ENCODE results near the gene TRABD2A.

The TRABD2A gene

DNA sequence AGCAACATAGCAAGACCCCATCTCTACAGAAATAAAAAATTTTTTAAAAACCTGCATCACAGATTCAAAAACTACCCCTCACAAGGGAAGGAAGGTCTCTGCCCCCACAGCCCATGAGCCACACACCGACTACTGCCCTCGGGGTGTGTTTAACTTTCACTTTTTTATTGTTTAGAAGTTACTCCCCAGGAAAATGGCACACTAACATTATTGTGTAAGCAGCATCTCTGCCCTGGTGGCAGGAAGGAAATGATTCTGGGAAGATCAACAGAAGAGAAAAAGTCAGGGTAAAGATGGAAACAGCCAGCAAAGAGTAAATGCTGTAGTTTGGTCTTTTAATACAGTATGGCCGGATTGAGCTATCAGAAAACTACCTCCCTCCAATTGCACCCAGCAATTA lies 21.9 kb downstream of the TRABD2A start:
- no peak for TF ChIP-seq ZNF274 (IDR thresholded peaks at IDR 0.05; ENCODE audit: low read depth, low read length)
- no peak overlapping the region for H3K4me3 ChIP-seq (ENCODE audit: low read length)

DNA sequence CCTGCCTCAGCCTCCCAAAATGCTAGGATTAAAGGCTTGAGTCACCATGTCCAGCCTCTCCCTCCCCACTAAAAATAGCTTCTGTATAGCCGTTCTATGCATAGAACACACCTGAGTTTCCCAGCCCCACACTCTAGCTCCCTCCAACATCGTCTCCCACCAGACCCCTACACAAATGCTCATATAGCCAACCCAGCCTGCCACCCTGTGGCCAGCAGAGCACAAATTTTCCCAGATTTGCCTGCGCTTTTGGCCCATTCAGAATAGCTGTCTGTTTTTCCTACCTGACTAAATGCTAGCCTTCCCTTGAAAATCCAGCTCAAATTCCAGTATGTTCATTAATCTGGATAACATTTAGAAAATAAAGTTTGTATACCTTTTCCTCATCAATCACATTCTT lies 22.8 kb downstream of the TRABD2A start:
- no peak for TF ChIP-seq ZNF274 (IDR thresholded peaks at IDR 0.05; ENCODE audit: low read depth, low read length)
- H3K4me3 ChIP-seq (ENCODE audit: low read length) = no peak overlapping the region

DNA sequence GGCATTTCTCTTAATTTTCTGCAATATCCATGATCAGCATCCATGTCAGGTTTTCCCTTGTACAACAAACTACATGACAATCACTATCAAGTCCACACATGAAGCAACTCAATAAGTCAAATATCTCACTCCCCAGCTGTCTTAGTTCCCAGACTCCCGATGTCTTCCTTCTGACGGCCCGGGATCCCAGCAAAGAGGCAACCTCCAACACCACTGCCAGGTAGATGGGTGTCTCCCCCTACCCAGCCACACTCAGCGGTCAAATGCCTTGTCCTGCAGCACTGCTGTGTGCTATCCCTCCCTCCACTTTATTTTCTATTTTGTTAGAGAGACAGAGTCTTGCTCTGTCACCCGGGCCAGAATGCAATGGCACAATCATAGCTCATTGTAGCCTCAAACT lies 23.3 kb downstream of the TRABD2A start:
- no peak for TF ChIP-seq ZNF274 (IDR thresholded peaks at IDR 0.05; ENCODE audit: low read depth, low read length)
- no peak overlapping the region for H3K4me3 ChIP-seq (ENCODE audit: low read length)

DNA sequence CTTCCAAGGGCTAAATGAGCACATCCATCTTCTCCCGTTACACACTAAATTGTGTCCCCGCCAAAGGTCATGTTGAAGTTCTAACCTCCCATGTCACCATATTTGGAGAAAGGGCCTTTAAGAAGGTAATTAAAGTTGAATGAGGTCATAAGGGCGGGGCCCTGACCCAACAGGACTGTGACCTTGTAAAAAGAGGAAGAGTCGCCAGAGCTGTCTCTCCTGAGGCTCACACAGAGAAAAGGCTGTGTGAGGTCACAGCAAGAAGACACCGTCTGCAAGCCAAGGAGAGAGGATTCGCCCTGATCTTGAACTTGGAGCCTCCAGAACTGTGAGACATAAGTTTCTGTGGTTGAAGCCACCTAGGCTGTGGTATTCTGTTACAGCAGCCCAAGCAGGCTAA lies 24.1 kb downstream of the TRABD2A start:
- no peak overlapping the region for H3K4me3 ChIP-seq (ENCODE audit: low read length)
- no peak for TF ChIP-seq ZNF274 (IDR thresholded peaks at IDR 0.05; ENCODE audit: low read depth, low read length)

DNA sequence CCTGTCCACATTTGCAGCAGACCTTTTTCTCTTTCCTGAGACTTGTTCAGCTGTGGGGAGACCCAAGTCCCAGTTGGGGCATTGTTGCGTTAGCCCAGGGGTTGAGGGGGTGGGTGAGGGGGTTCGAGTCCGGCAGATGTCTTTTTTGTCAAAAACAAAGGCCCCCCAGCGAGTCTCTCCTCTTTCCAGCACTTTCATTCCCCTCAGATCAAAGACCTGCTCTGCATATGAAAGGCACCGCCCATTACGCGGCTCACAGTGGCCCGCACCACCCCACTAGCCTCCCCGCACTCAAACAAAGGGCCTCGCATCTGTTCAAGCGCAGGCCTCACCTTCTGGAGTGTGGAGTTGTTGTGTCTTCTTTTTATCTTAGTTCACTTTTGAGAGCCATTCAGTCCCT lies 25.2 kb downstream of the TRABD2A start:
- TF ChIP-seq ZNF274 (IDR thresholded peaks at IDR 0.05; ENCODE audit: low read depth, low read length) = no peak
- no peak overlapping the region for H3K4me3 ChIP-seq (ENCODE audit: low read length)

DNA sequence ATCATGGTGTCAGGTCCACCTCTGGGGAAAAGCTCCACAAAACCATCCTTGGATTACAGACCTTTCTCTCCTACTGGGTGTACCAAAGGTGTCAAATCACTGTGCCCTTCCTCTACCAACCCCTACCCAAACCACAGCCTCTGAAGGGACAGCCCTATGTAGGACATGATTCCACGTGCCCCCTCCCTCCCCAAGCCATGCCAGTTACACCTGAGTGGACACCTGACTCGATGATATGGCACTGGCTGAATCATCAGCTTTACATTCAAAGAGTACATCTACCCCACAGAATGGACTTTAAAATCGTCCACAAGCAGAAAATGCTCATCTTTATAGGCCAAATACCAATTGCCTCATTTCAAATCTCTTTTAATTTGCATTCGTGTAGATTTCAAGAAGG lies 26.0 kb downstream of the TRABD2A start:
- TF ChIP-seq ZNF274 (IDR thresholded peaks at IDR 0.05; ENCODE audit: low read depth, low read length) = no peak
- no peak overlapping the region for H3K4me3 ChIP-seq (ENCODE audit: low read length)

DNA sequence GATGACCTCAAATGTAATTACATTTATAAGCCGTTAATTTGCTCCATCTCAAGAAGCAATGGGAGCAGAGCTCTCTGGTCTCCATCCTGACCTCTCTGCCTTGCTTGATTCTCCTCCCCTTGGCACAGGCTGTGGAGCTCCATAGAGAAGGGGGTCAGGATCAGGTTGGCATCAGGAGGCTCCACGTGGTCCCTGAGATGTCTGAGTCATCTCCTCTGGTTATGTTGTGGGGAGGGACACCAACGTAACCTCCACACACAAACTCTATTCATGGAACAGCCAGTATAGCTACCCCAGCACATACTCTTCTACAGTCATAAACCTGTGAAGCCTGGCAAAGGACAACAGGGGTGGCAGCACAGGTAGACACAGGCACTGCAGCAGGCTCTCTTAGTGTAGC lies 29.0 kb downstream of the TRABD2A start:
- no peak overlapping the region for H3K4me3 ChIP-seq (ENCODE audit: low read length)
- no peak for TF ChIP-seq ZNF274 (IDR thresholded peaks at IDR 0.05; ENCODE audit: low read depth, low read length)

DNA sequence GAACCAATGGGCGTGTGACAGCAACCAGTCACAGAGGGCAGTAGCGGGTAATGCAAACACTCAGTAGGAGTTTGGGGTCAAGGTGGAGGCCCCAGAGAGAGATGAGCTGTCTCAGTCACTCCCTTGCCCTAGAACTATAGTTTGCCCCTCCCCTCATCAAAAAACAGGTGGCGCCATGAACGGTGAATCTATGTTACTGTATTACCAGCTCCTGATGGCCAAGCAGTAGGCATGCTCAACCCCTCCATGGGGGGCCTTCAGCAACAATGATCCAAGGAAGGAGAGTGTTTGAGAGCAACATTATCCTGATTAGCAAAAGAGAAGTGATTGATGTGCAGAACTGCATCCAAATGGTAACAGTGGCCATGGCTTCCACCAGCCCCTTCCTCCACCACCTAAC lies 30.4 kb downstream of the TRABD2A start:
- TF ChIP-seq ZNF274 (IDR thresholded peaks at IDR 0.05; ENCODE audit: low read depth, low read length) = no peak
- H3K4me3 ChIP-seq (ENCODE audit: low read length) = no peak overlapping the region

DNA sequence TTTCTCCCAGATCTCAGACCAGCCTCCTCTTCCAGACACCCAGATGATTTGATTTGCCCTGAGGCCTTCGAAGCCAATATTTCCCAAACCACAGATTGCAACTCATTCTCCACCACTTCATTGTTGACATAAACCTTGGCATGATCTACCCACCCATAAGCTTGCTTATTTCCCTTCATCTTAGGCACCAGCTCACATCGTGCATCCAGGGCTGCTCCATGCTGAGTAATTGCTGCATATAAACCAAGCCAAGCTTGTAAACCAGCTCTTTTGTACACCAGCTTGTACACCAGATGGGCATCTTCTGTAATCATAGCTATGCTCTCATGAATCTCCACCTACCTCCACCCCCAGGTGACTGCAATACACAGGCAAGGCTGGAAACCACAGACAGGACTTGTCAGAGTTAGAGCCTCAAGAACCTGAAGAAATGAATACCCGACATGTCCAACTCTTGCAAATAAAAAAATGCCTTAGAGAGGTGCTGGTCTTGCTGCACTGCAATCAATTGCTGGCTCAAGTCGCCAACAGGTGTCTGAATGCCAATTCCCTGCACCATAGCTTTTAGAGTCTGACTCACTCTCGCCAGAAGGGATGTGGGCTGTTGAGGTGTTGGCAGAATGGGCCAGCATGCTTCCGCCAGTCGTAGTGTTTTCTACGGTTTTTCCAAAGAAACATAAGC lies 31.5 kb downstream of the TRABD2A start:
- H3K4me3 ChIP-seq (ENCODE audit: low read length) = no peak overlapping the region
- no peak for TF ChIP-seq ZNF274 (IDR thresholded peaks at IDR 0.05; ENCODE audit: low read depth, low read length)

DNA sequence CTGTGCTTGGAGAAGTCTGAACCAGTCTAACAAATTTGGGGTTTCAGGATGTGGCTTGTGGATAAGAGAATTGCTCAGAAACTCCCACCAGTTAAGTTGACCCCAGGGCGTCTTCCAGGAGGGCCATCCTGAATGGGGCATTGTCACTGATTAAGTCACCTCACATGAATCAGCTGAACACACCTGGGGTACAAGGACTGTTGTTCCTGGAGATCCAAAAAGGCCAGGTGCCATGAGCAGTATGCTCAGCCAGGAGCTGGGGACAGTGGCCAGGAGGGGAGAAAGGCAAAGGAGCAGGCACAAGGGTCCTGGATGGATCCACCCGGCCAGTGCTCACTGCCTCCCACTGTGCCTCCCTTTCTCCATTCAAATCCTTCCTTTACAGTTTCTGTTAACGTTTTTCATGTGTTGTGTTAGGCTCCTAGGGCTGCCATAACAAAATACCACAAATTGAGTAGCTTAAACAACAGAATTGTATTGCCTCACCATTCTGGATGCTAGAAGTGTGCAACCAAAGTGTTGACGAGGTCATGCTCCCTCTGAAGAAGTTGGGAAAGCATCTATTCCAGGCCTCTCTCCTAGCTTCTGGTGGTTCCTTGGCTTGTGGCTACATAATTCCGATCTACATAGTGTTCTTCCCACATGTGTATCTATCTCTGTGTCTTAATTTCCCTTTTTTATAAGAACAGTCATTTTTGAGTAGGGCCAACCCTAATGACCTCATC lies 33.4 kb downstream of the TRABD2A start:
- no peak overlapping the region for H3K4me3 ChIP-seq (ENCODE audit: low read length)
- no peak for TF ChIP-seq ZNF274 (IDR thresholded peaks at IDR 0.05; ENCODE audit: low read depth, low read length)

DNA sequence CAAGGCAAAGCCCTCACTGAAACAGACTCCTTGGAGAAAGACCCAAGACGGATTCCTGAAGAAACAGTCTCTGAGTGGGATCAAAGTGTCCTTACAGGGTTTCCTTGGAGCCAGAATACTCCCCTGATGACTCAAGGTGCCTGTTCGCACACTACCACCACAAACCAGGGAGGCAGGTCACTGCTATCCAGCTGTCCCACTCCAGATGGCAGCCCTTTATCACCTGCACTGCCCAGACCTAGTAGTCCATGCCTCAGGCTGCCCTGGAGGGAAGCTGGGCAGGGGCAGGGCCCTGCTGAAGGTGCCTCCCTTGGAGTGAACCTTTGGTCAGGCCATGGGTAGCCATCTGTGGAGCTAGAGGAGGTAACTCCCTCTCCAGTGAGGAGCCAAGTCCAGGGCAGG lies 34.1 kb downstream of the TRABD2A start:
- TF ChIP-seq ZNF274 (IDR thresholded peaks at IDR 0.05; ENCODE audit: low read depth, low read length) = no peak
- H3K4me3 ChIP-seq (ENCODE audit: low read length) = no peak overlapping the region

DNA sequence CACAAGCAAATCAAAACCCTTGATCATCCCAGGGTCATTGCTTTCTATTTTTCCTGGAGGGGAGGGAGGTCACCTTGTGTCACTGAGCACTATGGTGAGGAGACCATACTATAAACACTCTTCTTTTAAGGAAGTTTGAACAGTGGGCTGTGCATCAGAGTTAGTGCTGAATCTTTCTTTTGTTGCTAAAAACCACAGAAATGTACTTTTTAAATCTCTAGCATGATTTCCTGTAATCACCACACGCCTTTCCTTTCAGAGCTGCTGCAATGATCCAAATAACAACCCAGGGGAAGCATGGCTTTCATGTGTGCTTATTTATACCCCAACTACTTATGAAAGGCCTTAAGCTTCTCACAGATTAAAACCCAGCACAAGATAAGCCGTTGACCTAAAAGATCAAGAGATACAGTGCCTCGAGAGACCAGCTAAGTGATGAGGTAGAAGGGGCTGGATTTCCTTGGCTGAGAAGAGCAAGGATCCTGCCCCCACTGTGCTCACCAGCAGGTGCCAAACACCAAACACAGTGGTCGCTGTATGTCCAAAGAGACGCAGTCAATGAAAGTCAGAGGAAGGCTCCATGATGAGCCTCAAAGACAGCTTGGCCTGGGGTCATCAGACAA lies 34.7 kb downstream of the TRABD2A start:
- H3K4me3 ChIP-seq (ENCODE audit: low read length) = no peak overlapping the region
- no peak for TF ChIP-seq ZNF274 (IDR thresholded peaks at IDR 0.05; ENCODE audit: low read depth, low read length)

DNA sequence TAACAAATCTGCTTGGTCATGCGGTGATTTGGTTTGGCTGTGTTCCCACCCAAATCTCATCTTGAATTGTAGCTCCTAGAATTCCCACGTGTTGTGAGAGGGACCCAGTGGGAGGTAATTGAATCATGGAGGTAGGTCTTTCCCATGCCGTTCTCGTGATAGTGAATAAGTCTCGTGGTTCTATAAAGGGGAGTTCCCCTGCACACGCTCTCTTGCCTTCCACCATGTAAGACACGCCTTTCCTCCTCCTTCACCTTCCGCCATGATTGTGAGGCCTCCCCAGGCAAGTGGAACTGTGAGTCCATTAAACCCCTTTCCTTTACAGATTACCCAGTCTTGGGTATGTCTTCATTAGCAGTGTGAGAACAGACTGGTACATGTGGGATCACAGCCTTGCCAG lies 36.7 kb downstream of the TRABD2A start:
- no peak for TF ChIP-seq ZNF274 (IDR thresholded peaks at IDR 0.05; ENCODE audit: low read depth, low read length)
- H3K4me3 ChIP-seq (ENCODE audit: low read length) = no peak overlapping the region

DNA sequence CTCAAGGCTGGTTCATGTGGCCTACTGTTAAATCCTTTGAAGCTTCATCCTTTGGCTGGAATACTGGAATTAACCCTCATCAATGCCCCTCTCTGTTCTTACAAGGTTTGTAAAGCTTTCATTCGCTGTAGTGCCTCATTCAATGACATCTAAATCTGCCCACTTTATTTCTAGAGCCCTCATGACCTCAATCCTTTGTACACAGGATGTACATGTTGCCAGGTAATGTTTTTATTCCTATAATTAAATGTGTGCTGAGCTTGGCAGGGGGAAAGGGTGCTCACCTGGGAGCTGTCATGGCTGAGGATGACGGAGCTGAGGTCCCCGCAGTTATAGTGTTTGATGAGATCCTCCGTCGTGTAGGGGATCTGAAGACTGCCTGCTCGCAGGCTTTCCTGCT lies 39.3 kb downstream of the TRABD2A start:
- H3K4me3 ChIP-seq (ENCODE audit: low read length) = no peak overlapping the region
- no peak for TF ChIP-seq ZNF274 (IDR thresholded peaks at IDR 0.05; ENCODE audit: low read depth, low read length)

DNA sequence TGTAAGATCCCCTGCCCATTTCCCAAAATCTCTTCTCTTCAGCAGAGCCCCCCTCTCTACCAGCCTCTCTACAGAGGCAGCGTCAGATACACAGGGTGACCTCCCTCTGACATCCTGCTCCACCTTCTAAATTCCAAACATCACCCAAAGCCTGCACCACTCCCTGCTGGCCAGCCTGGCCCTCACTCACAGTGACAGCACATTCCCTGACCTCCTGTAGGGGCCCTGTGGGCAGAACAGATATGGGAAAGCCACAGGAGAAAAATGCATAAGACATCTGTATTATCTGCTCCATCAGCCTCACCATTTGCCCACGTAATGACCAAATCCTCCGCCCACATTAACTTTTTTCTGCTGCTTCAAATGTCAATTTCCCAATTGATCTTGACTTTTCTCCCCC lies 40.6 kb downstream of the TRABD2A start:
- no peak overlapping the region for H3K4me3 ChIP-seq (ENCODE audit: low read length)
- no peak for TF ChIP-seq ZNF274 (IDR thresholded peaks at IDR 0.05; ENCODE audit: low read depth, low read length)
